OCI-LY3 (cell line): ENCODE data around the gene GFOD1.

Experiments used
- H2AFZ ChIP-seq: fragments of 200-600, 300-600 bp; shearing (Covaris generic); 2 replicates; pipeline ENCODE4 v1.6.0; 2014; ENCODE audit warnings: antibody characterized with exemption, low read depth, low read length
- H3K27ac ChIP-seq: fragments of 200-600, 300-600 bp; sonication (generic); 2 replicates; pipeline ENCODE4 v1.5.1; 2014; ENCODE audit warnings: mild to moderate bottlenecking, low read length, moderate library complexity, mixed read lengths
- H3K27me3 ChIP-seq: fragments of 200-600, 300-600 bp; sonication (generic); 2 replicates; pipeline ENCODE4 v1.6.1; 2014; ENCODE audit warnings: low read depth, low read length, mixed read lengths
- H3K36me3 ChIP-seq: fragments of 200-600, 300-600 bp; sonication (generic); replicated peaks from 2 replicates; pipeline ENCODE3; 2014; ENCODE audit warnings: low read depth, low read length, mixed read lengths
- H3K4me1 ChIP-seq: fragments of 300-600, 200-600 bp; sonication (generic); 2 replicates; pipeline ENCODE4 v1.6.1; 2014; ENCODE audit warnings: low read length, mixed read lengths
- H3K4me2 ChIP-seq: fragments of 200-600, 300-600 bp; sonication (generic); 2 replicates; pipeline ENCODE4 v1.6.1; 2014; ENCODE audit warnings: low read length, mixed read lengths
- H3K4me3 ChIP-seq: fragments of 300-600, 200-600 bp; sonication (generic); 2 replicates; pipeline ENCODE4 v1.5.1; 2014; ENCODE audit warnings: antibody characterized with exemption, mild to moderate bottlenecking, low read length, moderate library complexity
- H3K79me2 ChIP-seq: fragments of 300-600, 200-600 bp; shearing (Covaris generic); 2 replicates; pipeline ENCODE4 v1.6.1; 2014; ENCODE audit warnings: mild to moderate bottlenecking, low read length, mixed read lengths
- H3K9ac ChIP-seq: fragments of 300-600, 200-600 bp; shearing (Covaris generic); 2 replicates; pipeline ENCODE4 v1.6.0; 2014; ENCODE audit warnings: mild to moderate bottlenecking, low read length, moderate library complexity
- H3K9me3 ChIP-seq: fragments of 200-600, 300-600 bp; shearing (Covaris generic); 2 replicates; pipeline ENCODE4 v1.6.1; 2014; ENCODE audit warnings: low read length, mixed read lengths; ENCODE audit not compliant: insufficient read depth
- H4K20me1 ChIP-seq: fragments of 200-600, 300-600 bp; sonication (generic); 2 replicates; pipeline ENCODE4 v1.6.1; 2016; ENCODE audit warnings: low read length, mixed read lengths; ENCODE audit not compliant: insufficient read depth
- CTCF ChIP-seq: fragments of 200-600, 300-600 bp; sonication (generic); IDR thresholded peaks from 2 replicates; pipeline ENCODE4 v1.5.1; 2014; ENCODE audit warnings: antibody characterized with exemption, low read length, low read depth
- EZH2phosphoT487 ChIP-seq: fragments of 200-600 bp; shearing (Covaris generic); IDR thresholded peaks from 2 replicates; pipeline ENCODE4 v1.6.1; 2018; ENCODE audit warnings: antibody characterized with exemption, mixed run types, low read depth

The GFOD1 gene

DNA sequence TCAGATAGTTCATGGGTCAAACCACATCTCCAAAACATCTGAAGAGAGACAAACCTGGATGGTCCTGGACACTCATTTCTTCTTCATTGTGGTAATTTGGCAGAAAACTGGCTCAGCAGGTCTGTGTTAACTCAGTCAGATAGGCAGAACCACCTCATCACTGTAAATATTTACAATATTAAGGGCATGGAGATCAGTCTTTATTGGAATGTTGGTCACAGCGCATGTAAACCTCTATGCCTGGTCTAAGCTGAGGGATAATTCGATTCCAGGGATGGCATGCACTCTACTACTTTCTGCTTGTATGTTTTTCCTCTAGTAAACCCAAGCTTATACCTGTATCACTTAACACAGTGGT lies 155.1 kb downstream of the GFOD1 start:
- no peak for TF ChIP-seq EZH2phosphoT487
- TF ChIP-seq CTCF, result no peak
- Histone ChIP-seq H3K27ac (no peak overlapping the region), H3K79me2 (no peaks in the 10 kb centered on the region; the same call in 1 of the 2 replicates), H3K36me3 (no peaks in the 10 kb centered on the region), H3K4me2 (no peak overlapping the region), H4K20me1 (no peaks in the 10 kb centered on the region), H2AFZ (no peak overlapping the region), H3K9me3 (no peaks in the 10 kb centered on the region), H3K4me3 (no peak overlapping the region), H3K27me3 (no peaks in the 10 kb centered on the region), H3K4me1 (peaks cover 6% of the 10 kb centered on the region), H3K9ac (no peak overlapping the region)

- Histone ChIP-seq H3K9me3 (no peaks in the 10 kb centered on the region), H4K20me1 (no peaks in the 10 kb centered on the region), H3K36me3 (no peaks in the 10 kb centered on the region), H3K27ac (no peak overlapping the region), H3K4me3 (no peak overlapping the region), H3K4me2 (no peak overlapping the region), H3K79me2 (no peaks in the 10 kb centered on the region; the same call in 1 of the 2 replicates), H3K4me1 (peaks cover 12% of the 10 kb centered on the region), H2AFZ (no peak overlapping the region), H3K9ac (no peak overlapping the region), H3K27me3 (no peaks in the 10 kb centered on the region)
- TF ChIP-seq CTCF (peak; percentile 64), EZH2phosphoT487 (no peak)
Observed at GRCh38 chr6:13331516-13332348, 155.7 kb downstream of the GFOD1 start.

GRCh38 chr6:13328875-13329183 lies 158.6 kb downstream of the GFOD1 start:
- peak overlapping the region; percentile 91 for H3K9ac ChIP-seq
- peak overlapping the region; percentile 94 for H3K4me3 ChIP-seq
- no peaks in the 10 kb centered on the region for H3K36me3 ChIP-seq
- H3K4me2 ChIP-seq, result peak overlapping the region; percentile 78
- no peaks in the 10 kb centered on the region for H3K9me3 ChIP-seq
- H4K20me1 ChIP-seq, result no peaks in the 10 kb centered on the region
- H3K4me1 ChIP-seq, result peaks cover 13% of the 10 kb centered on the region
- peak overlapping the region; percentile 94; the same call in 1 of the 2 replicates for H2AFZ ChIP-seq
- H3K27me3 ChIP-seq, result no peaks in the 10 kb centered on the region
- TF ChIP-seq EZH2phosphoT487, result no peak
- no peak for TF ChIP-seq CTCF
- no peaks in the 10 kb centered on the region; the same call in 1 of the 2 replicates for H3K79me2 ChIP-seq
- peak overlapping the region; percentile 37; the same call in 1 of the 2 replicates for H3K27ac ChIP-seq

DNA sequence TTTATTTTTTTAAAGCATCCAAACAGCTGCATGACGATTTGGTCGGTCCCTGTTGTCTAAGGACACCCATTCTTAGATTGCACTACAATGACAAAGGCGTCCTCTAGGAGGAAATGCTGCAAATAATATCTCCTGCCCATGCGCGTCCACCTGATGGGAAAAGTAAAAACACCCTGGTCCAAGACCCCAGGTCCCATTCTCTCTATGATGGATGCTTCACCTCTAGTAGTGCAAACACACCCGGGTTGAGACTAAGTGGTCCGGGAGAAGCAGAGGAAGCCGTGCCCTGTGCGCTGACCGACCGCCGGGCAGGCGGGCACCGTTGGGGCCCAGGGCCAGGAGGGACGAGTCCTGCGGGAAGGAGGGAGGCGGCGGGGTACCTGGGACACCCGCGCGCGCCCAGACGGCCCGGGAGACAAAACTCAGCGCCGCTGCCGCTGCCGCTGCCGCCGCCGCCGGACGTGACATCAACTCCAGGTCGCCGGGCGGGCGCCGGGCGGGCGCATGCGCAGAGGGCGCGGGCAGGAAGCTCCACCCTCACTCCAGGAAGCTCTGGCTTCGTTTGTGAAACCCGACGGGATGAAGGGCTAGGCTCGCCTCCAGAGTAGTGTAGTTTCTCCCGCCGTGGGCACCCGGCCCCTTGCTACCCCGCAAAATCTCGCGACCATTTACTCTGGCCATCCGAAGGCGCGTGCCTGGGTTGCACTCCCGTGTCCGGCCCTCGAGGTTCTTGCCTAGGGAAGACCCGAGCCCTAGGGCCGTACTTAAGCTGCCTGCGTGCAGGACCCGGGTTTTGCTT lies 159.1 kb downstream of the GFOD1 start, which contains the start of gene TBC1D7:
Gene TBC1D7 (minus strand): TSS at position 462 of the 799 bp plus-strand sequence. CDS start 1,639 bp downstream, outside the sequence.
- no peaks in the 10 kb centered on the region; the same call in 1 of the 2 replicates for H3K79me2 ChIP-seq
- H3K9me3 ChIP-seq, result no peaks in the 10 kb centered on the region
- H3K27ac ChIP-seq, result peak within 1 kb of the TSS; percentile 74
- H3K36me3 ChIP-seq, result no peaks in the 10 kb centered on the region
- H3K27me3 ChIP-seq, result no peaks in the 10 kb centered on the region
- TF ChIP-seq EZH2phosphoT487 (no peak), CTCF (no peak)
- peak within 1 kb of the TSS; percentile 94 for H3K4me3 ChIP-seq
- peak within 1 kb of the TSS; percentile 87 for H3K4me2 ChIP-seq
- no peaks in the 10 kb centered on the region for H4K20me1 ChIP-seq
- H3K9ac ChIP-seq, result peak within 1 kb of the TSS; percentile 91
- peak within 1 kb of the TSS; percentile 94 for H2AFZ ChIP-seq
- peaks cover 13% of the 10 kb centered on the region for H3K4me1 ChIP-seq
